LHCN-M2 (cell line): Measurements from ENCODE around the gene ABCG1. TPM values are rescaled to one million over a fixed set of nuclear protein-coding genes. Genes with fewer than 3 reads are reported as not detected.

Source experiments
- DNase-seq: peaks from one replicate; pipeline ENCODE4 v3.0.0-alpha.2; 2012; ENCODE audit warnings: low read depth
- total RNA-seq: library from RNA; depleted of rRNA; stranded (reverse); fragments of >200 nt; gene quantifications from 2 replicates; pipeline ENCODE4 v1.2.3, GENCODE V29; 2014

Gene ABCG1
- total RNA-seq, 1 experiment from 2014 or later = not detected

DNA sequence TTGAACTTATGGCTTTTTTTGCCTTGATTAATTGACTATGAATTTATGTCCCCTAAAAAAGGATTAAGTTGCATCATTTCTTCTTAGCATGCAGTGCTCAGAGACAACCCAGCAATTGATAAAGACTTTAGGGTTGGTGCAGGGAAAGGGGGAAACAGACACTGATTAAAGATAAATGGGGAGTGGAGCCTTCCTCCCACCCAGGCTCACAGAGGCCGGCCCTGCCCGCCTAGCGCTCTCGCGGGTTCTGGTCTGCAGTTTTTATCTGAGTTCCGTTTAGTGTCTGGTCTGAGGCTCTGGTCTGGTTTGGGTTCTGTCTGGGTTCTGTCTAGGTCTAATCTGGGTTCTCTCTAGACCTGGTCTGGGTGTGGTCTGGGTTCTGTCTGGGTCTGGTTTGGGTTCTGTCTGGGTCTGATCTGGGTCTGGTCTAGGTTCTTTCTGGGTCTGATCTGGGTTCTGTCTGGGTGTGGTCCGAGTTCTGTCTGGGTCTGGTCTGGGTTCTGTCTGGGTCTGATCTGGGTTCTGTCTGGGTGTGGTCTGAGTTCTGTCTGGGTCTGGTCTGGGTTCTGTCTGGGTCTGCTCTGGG, 48.1 kb downstream of the ABCG1 start:
- no peak for DNase-seq

DNA sequence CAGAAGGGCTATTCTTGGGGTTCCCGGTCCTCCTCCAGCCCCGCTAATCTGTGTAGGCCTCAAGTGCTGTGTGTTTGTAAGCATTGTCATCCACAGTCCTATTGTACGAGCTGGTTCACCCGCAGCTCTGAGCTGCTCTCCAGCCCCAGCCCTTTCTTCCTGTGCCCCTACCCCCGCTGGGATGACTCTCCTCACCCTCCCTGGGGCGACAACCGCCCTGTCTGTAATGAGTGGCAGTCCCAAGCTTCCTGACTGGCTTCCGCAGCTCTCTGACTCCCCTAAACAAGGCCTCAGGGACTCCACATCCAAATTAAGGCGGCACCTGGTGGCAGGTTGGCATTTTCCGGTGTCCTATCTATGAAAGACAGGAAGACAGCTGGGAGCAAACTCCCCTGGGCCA, 50.4 kb downstream of the ABCG1 start:
- no peak for DNase-seq

DNA sequence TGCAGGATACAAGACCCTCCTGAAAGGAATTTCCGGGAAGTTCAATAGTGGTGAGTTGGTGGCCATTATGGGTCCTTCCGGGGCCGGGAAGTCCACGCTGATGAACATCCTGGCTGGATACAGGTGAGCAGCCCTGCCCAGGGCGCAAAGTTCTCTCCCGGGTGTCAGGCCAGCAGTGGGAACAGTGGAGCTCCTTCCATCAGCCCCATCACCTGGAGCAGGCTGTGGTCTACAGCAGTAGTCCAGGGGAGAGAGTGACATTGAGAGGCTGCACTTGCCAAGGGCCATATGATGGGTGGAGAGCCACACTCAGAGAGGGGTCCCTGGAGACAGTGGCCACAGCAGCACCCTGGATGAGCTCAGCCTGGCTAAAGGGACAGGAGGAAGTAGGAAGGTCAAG, 52.1 kb downstream of the ABCG1 start:
- no peak for DNase-seq

DNA sequence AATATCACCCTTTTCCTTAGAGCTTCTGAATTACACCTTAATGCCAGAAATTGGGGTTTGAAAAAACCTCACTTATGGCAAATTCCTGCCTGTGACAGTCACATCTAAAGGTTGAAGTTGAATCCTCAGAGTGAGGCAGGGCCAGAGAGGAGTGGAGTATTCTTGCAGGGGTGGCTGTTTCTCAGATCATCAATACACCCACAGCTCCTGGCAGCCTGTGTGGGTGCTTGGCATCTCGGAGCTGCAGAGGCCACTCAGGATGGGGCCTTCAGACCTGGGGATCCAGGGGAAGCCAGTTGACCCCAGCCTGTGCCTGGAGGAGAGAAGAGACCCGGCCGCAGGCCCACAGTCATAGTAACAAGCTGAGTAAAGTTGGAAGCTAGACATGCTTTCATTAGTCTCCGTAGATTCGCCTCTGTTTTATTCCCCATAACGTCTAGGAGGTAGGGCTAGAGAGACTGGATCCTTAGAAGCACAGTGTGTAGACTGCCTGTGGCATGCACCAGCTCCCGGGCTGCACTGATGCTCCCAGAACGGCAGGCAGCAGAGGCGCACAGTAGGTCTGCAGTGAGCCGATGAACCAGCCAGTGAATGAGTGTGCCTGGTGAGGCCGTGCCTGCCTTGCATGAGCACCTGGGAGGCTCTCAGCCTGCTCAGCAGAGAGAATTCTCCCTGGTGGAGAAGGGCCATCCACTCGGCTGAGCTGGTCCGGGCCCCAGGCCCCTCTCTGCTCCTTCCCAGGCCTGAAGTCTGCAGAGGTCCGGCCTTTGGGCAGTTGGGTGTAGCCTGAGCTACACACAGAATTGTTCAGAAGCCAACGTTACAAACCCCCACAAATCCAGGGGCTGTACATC, 53.4 kb downstream of the ABCG1 start:
- DNase-seq = no peak

DNA sequence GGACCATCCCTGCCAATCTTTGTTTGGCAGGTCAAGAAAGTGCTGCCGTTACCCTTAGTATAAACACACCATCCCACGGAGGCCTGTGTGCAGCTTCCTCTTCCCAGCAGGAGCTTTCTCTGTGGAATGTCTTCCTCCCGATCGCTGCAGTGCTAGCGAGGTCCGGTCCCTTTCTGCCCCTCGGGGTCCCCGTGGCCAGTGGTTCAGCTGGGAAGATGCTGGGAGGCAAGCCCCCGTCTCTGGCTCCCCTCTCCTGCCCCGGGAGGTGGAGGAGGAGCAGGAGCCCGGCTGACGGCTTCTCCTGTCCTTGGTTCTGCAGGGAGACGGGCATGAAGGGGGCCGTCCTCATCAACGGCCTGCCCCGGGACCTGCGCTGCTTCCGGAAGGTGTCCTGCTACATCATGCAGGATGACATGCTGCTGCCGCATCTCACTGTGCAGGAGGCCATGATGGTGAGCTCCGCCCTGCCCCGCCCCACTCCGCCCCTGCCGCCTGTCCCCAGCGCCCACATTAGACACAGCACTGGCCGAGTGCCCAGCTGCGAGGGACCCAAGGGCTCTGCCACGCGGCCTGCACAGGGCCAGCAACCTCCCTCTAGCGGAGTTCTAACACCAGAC, 54.2 kb downstream of the ABCG1 start:
- no peak for DNase-seq

DNA sequence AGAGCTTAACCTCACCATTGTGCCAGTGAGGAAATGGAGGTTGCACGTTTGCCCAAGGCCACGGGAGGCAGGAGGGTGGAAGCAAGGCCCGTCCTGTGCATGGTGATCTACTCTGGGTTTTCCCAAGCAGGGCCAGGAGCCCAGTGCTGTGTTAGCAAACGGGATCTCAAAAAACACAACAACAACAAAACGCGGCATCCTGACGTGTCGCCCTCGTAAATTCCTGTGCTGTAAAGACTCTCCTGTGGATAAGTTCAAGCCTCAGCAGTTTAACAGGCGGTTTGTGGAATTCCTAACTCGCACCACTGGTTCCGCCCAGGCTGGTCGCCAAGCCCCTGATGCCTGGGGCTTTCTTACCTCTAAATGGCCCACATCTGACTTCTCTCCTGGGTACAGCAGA, 57.1 kb downstream of the ABCG1 start:
- no peak for DNase-seq

DNA sequence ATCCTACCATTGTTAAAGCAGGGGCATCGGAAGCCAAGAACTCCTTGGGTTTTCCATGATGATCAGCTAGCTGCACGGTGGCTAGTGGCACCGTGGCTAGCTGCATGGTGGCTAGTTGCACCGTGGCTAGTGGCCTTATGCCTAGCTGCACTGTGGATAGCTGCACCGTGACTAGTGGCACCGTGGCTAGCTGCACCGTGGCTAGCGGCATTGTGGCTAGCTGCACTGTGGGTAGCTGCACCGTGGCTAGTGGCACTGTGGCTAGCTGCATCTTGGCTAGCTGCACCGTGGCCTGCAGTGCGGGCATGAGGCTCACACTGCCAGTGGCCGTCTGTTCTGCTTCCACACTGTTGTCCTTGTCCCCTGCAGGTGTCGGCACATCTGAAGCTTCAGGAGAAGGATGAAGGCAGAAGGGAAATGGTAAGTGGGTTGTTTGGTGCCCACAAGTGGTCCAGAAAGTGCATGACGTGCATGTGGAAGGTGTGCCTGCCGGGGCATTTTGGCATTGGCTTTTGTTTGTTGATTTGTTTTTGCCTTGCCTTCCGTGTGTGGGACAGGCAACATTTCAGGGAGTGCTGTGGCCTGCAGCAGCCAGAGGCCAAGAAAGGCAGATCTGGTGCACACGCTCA, 57.7 kb downstream of the ABCG1 start:
- DNase-seq = no peak

DNA sequence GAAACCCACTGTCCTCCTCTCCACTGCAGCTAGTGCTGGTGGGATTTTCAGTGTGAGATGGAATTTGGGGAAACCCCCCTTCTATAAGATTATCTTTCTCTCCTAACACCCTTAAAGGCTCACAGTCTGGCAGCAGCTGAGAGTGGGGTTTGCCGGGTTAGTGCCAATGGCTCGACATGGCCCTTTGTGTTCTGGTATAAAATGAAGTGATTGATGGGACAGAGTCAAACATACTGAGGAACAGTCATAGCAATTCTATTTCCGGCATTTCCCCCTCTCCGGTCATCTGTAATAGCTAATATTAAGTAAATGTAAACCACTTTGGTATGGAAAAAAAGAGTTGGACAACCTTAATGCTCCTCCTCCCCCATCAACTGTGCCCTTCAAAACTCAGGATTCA, 58.7 kb downstream of the ABCG1 start:
- DNase-seq = no peak

DNA sequence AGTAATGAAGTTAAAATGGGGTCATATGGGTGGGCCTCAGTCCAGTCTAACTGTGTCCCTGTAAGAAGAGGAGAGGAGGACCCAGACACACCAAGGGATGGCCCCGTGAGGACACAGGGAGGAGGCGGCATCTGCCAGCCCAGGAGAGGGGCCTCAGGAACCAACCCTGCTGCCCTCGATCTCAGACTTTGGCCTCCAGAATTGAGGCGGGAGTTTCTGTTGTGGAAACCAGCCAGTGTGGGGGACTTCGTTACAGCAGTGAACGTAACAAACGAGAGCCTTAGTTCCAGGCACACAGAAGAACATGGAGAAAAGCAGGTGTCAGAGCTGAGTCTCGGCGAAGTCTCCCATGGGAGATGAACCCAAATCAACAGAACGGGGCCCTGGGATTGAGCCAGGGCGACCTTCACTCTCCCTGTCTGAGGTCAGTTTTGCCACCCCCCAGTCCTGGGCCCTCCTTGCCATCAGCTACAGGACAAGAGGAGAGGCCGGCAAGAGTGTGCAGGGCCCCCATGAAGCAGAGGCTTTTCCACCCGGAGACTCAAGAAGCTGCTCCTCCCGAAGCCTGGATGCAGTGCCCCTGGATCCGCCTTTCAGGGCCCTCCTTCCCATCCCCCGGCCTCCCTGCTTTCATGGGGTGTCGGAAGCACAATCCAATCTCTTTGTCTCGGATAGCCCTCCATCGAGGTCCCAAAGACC, 59.7 kb downstream of the ABCG1 start:
- no peak for DNase-seq

DNA sequence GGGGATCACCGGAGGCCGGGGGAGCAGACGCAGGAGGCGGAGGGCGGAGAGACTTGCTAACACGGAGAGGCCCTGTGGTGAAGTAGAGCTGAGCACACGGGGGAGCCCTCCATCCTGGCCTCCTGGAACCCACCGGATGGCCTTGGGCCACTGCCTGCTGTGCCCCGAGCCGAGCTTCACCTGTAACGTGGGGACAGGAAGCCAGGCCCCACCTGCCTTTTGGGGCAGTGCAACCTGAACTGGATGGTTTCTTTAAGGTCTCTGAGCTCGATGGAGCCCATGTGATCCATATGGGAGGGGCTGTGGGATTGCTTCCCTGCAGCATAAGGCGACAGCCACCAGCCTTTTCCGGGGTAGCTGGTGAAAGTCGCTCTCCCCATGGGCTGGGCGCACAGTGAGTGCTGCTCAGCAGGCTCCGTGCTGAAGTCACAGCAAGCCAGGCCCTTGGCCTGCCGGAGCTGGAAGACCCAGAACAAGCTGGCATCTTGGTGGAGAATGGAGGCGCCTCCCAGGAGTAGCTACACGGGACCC, 60.5 kb downstream of the ABCG1 start:
- no peak for DNase-seq

DNA sequence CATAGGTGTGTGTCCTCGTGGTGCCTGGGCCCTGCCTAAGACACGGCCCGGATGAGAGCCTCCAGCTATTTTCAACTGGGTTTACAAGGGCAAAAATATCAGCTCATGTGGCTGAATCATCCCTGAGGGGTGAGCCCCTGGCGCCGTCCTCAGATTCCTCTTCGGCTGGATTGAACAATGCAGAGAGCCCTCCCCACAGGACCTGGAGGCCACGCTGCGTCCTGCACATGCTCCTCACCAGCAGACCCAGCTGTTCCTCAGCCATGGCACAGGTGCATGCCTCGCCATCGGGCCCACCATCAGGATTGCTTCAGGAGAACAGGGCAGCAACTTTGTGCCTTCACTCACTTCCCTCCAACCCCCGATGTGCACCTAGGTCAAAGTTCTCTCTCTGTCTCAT, 60.9 kb downstream of the ABCG1 start:
- DNase-seq = no peak

DNA sequence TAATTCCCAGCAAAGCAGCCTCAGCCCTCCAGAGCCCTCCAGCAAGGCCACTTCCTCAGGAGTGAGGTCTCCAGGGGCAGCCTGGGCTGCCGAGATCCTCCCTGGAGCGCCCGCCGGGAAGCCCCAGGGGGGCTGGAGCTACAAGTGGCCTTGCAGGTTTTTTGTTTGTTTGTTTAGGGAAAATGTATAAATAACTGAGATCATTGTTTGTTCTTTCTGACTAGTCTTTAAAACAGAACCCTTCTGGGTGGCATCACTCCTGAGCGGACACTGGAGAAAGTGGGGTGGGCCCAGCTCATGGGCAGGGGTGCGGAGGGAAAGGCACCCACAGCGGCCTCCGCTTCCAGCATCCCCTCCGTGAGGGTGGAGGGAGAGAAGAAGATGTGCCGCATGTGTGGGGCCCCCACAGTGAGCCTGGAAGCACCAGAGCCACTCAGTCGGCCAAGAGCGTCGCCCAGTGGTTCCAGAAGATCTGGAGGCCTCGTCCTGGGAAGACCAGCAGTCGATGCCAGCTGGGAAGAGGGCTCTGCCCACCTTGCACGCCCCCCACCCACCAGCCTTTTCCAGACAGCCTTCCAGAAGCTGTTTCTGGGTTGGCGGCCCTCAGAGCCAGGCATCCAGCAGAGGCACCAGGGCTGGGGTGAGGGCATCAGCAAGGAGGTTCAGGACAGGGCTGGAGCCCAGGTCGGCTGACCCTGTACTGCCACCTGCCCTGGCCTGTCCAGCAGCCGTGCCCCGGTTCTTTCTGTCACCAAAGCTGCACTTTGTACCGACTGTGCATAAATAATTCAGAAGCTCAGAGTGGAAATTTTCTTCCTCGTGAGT, 61.6 kb downstream of the ABCG1 start:
- no peak for DNase-seq

DNA sequence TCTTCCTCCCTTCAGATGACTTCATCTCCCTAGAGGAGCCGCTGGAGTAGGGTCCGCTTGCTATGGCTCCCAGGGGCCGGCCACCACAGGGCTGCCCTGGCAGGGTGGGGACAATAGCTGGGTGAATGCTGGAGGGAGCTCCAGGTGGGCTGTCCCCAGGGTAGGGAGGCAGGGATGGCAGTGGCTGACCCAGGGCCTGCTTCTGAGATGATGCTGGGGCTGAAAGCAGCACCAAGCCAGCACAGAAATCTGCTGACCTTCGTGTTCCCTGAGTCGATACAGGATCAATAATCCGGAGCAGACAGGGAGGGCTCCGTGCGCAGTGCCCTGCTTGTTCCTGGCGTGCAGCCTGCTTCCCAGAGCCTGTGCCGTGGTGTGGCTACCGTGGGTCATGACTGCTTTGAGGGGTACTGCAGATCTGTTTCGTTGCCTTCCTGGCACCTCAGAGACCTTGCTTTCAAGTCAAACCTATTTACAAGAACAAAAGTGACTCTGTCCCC, 62.3 kb downstream of the ABCG1 start:
- DNase-seq = no peak

DNA sequence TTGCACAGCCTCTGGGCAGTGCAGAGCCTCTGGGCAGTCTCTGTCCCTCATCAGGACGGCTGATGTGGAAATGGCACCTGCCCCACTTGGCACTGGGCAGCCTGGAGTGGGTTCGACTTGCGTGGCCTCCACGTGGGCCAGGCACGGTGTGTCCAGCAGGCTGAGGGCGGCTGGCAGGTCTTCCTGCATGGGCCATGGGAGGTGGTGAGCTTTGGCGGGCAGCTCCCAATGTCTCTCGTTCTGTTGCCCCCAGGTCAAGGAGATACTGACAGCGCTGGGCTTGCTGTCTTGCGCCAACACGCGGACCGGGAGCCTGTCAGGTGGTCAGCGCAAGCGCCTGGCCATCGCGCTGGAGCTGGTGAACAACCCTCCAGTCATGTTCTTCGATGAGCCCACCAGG, 63.1 kb downstream of the ABCG1 start:
- no peak for DNase-seq

DNA sequence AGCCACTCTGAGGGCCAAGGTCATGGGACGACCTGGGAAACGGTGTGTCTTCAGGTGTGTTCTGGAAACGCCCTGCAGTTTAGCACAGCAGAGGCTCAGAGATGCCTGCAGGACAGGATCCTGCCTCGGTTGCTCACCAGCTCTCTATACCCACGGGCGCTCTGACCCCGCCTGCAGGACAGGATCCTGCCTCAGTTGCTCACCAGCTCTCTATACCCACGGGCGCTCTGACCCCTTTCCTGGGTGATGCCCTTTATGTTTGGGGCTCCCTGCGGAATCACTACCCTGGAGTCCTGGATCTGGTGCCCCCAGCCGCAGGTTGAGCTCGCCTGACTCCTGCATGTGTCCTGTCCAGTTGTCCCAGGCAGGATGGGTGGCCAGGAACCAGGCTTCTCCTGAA, 63.8 kb downstream of the ABCG1 start:
- no peak for DNase-seq

DNA sequence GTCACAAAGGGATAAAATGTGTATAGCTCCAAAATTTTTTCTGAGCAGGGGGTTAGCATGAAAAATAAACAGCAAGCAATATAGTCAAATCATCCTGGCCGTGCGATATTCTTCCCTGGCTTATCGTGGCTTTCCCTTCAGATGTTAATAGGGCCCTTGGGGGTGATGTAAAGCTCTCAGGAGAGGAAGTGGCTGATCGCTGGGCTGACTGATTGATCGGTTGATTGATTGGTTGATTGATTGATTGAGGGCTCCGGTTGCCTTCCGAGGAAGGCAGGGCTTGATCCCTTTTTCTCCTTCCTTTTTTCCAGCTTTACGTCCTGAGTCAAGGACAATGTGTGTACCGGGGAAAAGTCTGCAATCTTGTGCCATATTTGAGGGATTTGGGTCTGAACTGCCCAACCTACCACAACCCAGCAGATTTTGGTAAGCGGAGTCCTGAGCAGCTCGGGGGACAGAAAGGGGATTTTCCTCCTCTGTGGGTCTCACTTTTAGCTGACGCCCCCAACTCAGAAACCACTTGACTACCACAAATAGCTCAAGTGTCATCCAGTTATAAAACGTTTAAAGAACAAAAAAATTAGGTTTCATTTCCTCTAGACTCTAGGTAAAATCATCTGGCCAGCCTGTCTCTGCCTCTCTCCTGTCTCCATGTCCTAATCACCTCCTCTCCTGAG, 66.8 kb downstream of the ABCG1 start:
- no peak for DNase-seq

DNA sequence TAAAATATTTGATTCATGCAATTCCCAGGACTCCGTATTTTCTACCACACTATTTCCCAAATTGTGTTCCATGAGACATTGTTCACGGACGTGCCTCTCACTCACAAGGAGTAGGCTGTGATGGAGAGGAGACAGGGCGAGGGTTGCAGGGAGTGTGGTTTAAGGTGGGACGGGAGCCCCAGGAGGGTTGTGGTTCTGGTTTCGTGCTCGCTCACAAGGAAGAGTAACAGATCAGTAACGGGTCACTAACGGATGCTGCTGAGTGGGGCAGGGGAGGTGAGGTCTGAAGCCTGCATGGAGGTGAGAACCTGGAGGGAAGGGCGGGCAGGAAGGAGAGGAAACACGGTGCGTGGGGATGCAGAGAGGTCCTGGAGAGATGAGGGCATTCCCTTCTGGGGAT, 67.5 kb downstream of the ABCG1 start:
- no peak for DNase-seq

DNA sequence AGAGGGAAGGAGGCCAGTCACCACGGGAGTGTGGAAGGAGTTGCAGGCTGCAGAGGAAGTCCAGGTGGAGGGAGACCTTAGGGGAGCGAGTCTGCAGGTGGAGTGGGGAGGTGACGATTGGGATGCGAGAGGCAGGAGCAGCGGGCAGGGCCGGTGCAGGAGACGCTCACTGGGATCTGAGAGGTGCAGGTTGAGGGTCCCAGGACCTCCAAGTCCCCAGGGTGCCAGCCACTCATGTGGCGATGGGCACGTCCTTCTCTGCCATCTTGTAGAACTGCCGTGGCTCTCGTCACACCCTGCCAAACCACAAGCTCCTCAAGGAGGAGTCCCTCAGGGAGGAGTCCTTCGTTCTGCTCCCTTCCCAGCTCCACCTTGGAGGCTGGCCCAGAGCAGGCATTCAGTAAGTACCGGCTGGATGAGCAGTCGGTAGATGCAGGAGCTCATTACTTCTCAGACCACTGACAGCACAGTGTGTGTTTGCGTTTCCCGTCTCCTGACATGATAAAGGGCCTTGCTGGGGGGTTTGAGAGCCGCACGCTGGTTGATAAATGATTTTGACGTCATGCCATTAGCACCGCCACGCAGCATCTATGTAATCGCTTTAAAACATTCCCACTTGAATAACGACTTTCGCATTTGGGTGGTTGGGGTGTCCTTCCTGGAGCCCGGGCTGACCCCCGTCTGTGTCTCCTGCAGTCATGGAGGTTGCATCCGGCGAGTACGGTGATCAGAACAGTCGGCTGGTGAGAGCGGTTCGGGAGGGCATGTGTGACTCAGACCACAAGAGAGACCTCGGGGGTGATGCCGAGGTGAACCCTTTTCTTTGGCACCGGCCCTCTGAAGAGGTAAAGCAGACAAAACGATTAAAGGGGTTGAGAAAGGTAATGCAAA, 68.5 kb downstream of the ABCG1 start:
- no peak for DNase-seq

DNA sequence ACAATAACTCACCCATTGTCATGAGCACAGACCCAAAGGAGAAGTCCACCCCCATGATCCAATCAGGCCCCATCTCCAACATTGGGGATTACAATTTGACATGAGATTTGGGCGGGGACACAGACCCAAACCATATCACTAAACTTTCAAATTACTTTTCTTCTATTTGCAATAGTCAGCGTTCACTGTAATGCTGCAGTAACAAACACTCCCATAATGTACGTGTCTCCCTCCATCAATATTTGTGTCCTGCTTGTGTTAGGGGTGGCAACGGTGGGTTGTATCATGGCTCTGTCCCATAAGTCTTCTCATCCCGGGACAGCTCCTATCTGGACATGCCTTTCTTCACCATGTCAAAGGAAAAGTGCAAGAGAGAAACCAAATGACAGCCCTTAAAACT, 70.0 kb downstream of the ABCG1 start:
- DNase-seq = no peak
